GM21367 (cell line): Measurements from ENCODE around the gene DCTN5.
"Not testable (repeated sequence)": the region's sequence is repeated elsewhere in the genome, so short reads cannot be mapped to it uniquely, and the experiment has no call there.

ENCODE experiments used
- ATAC-seq: cut with Tn5 transposase; IDR thresholded peaks from one replicate; pipeline ENCODE4 v1.9.1; 2021; ENCODE audit not compliant: unreplicated experiment

The DCTN5 gene

GRCh38 chr16:23691483-23692189 lies 50.4 kb downstream of the DCTN5 start:
- ATAC-seq: no peak

GRCh38 chr16:23692190-23692837 lies 51.0 kb downstream of the DCTN5 start:
- ATAC-seq: no peak

DNA sequence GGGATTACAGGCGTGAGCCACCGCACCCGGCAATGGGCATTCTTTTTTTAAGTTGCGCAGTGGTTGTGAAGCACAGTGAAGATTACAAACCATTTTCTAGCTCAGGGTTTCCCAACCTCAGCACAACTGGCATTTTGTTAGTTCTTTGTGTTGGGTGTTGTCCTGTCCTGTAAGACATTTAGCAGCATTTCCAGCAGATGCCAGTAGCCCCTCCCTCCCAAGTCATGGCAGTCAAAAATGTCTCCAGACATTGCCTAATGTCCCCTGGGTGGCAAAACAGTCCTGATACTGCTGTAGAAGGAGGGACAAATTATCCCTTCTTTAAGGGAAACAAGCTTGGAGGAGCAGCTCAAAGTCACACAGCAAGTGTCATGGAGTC lies 53.0 kb downstream of the DCTN5 start:
- ATAC-seq: no peak

GRCh38 chr16:23694644-23695373 lies 53.5 kb downstream of the DCTN5 start:
- ATAC-seq: no peak

DNA sequence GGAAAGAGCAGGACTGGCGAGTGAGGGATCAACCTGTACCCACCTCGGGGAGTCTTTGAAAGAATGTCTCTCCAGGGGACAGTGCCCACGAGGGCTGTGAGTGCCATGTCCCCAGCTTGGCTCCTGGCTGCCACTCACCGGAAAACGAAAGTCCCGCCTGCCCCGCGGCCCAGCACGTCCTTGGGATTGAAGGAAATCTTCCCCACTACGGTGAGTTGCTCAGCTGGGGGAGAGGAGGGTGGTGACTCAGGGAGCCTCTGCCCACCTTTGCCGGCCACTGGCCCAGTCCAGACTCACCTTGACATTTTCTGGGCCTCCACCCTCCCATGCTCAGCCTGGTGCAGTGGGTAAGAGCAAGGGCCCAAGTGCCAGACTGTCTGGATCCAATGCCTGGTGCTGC lies 54.5 kb downstream of the DCTN5 start:
- ATAC-seq: no peak

- ATAC-seq: no peak
Observed at GRCh38 chr16:23699100-23699499, 57.8 kb downstream of the DCTN5 start.

- ATAC-seq: no peak
Observed at GRCh38 chr16:23700093-23700492, 58.8 kb downstream of the DCTN5 start.

DNA sequence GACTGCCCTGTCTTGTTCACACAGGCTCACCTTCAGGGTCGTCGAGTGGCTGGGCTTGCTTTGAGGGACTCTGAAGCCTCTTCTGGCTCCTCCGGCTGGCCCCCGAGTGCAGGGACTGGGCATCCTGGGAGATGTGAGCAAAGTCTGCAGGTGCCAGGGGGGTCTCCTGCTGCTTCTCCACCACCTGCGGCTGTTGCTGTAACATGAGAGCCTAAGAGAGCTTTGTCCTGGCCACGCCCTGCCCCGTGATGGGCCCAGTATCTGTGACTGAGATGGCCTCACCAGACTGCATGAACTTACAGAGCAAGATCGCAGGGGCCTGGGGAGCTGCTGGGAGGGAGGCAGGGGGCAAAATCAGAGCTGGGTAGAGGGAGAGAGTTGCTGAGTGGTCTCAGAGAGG lies 59.2 kb downstream of the DCTN5 start:
- no peak for ATAC-seq

DNA sequence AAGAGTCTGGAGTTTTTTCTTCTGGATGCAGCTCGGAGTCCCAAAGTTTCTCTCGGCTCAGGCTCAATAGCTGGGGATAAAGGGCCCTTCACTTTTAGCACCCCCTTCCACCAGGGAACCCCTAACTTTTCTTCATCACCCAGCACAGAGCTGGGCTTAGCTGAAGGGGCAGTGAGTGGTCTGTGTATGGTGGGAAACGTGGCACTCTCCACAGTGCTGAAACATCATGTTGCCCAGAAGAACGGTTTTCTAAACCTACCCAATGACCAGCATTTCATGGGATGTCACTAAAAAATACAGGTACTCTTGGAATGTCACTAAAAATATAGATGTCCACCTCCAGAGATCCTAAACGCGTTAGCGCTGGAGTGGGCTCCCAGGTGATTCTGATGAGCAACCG lies 59.8 kb downstream of the DCTN5 start:
- ATAC-seq: no peak

DNA sequence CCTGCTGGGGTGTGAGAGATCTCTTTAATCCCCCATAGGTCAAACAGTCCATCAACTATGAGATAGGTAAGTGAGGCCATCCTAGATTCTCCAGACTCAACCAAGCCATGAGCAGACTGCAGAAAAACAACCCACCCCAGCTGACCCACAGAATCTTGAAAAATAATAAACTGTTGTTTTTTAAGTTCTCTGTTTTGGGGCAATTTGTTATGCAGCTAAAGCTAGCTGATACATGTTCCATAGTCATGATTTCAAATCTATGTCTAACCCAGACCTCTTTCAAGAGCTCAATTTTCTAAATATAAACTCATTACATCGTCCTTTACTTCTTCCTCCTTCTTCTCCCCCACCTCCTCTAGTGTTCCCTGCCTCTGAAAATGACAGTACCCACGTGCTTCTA lies 61.7 kb downstream of the DCTN5 start:
- no peak for ATAC-seq

DNA sequence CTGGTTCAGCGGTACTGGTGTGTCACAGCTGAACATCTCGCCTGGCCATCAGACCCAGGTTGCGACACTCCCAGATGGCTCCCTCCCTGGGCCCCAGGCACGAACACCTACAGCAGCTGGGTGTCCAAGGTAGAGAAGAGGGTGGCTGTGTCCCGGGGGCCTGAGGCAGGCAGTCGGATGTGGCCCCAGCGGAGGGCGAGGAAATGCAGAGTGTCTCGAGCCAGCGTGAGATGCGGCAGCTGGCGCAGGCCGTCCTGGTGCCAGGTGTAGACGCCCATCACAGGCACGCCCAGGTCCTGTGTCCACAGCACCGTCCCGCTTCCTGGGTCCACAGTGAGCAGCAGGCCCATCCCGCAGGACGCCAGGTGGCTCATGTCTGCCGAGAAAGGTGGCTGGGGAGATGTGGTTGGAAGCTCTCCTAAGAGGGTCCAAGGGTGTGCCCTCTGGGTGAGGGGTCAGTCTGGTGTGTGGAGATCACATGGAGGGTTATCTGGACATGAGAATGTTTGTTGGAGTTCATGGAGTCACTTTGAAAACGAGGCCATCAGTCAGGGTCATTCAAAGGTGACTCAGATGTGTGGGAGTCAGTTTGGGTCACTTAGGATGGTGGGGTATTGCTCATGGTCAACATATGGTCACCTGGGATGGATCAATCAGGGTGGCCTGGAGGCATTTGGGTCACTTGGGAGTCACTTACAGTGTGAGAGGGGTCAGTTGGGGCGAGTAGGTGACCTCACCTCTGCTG lies 63.7 kb downstream of the DCTN5 start:
- ATAC-seq: no peak

DNA sequence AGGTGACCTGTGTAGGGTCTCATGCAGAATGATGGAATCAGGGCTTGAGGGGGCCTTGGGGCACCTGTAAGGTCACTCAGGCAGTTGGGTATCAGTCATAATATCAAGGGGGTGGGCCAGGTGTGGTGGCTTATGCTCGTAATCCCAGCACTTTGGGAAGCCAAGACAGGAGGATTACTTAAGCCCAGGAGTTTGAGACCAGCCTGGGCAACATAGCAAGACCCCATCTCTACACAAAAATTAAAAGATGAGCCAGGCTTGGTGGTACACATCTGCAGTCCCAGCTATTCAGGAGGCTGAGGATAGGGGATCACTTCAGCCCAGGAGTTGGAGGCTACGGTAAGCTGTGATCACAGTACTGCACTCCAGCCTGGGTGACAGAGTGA lies 64.2 kb downstream of the DCTN5 start:
- ATAC-seq: no peak

GRCh38 chr16:23706439-23706838 lies 65.2 kb downstream of the DCTN5 start:
- no peak for ATAC-seq

DNA sequence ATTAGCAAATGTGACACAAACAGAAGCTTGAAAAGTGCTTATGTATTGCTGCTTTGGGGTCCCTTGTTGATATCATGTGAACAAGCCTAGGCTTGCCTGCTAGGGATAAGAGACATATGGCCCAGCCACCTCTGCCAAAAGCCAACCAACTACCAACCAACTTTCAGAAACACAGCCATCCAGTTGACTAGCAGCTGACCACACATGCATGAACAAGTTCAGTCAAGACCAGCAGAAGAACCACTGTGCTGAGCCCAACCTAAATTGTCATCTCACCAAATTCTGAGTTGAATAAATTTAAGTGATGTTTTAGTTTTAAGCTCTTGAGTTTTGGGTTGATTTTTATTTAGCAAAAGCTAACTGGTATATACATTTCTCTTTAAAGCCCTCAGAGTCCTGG lies 68.3 kb downstream of the DCTN5 start:
- ATAC-seq: no peak

DNA sequence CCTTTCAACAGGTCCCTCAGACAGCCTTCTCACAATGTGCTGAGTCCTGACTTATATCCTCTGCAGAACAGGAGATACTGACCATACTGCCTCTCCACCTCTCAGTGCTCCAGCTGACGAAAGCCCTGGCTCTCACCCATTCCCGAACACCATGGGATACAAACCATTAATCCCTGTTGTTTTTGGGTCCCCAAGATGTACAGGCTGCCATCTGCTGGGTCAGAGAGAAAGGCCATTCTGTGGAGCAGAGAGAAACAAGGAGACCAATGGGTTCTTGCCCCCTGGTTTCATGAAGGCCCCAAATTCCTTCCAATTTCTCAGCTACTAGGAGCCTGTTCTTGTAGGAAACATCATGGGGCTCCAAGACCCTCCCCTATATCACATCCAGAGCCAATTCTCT lies 68.7 kb downstream of the DCTN5 start:
- ATAC-seq: no peak

DNA sequence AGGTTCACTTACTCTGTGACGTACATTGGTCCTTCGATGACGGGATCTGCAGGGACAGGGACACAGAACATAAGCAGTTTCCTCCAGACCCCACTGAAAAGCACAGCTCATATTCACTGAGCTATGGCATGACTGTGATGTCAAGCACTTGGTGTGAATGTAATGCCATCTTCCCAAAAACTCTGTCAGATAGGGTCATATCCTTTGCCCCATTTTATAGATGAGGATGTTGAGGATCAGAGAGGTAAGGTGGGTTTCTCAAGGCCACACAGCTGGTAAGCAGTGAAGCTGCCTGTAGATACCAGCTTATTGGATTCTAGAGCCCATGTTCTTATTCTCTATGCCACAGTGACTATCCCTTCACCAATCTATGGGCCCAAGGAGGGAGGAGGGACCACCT lies 69.2 kb downstream of the DCTN5 start:
- no peak for ATAC-seq

GRCh38 chr16:23711785-23712184 lies 70.5 kb downstream of the DCTN5 start:
- no peak for ATAC-seq

DNA sequence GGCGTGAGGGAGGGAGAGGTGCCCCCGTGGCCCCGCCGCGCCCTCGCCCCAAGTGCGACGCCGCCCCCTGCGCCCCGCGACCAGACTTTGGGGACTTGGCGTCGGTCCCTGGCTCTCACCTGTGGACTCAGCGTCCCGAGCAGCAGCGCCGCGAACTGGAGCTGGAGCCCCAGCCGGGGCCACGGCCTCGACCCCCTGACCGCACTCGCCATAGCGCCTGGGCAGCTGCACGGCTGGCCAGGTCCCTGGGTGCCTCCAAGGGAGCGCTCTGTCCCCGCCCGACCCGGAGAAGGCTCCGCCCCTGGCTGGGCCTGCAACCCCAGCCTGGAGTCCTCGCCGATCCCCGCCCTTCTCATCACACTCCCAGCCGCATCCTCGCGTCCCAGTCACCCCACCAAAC lies 71.7 kb downstream of the DCTN5 start, which contains the start of gene ERN2:
ERN2 (minus strand) TSS at position 247 of the 400 bp plus-strand sequence; CDS start at position 212, 35 bp downstream.
- no peak for ATAC-seq

- ATAC-seq: no peak
Observed at GRCh38 chr16:23716484-23716883, 75.2 kb downstream of the DCTN5 start.

DNA sequence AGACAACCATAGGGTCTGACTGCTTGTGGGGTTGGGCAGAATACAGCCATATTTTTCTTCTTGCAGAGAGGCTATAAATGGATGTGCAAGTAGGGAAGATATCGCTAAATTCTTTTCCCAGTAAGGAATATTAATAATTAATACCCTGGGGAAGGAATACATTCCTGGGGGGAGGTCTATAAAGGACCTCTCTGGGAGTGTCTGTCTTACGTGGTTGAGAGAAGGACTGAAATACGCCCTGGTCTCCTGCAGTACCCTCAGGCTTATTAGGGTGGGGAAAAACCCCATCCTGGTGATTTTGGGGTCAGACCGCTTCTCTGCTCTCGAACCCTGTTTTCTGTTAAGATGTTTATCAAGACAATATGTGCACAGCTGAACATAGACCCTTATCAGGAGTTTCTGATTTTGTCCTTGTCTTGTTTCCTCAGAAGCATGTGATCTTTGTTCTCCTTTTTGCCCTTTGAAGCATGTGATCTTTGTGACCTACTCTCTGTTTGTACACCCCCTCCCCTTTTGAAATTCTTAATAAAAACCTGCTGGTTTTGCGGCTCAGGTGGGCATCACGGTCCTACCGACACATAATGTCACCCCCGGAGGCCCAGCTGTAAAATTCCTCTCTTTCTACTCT lies 81.5 kb downstream of the DCTN5 start:
- not testable (repeated sequence) for ATAC-seq
